Stimulated activated effector memory CD8-positive, alpha-beta T cell treated with anti-CD3 and anti-CD28 coated beads, Interleukin-12 subunit alpha, Interleukin-12 subunit beta, amount 100 ng/mL, for 72 hours (primary cell): ENCODE results near the gene BAZ2B.
A peak's percentile ranks its signal among the peaks of the same experiment; 100 is the strongest.

Experiments used
- ATAC-seq: fragments of 150-1000 bp; cut with Tn5 transposase; 2 replicates; pipeline ENCODE4 v1.10.0; 2021
- DNase-seq, 2 donors: peaks; one replicate each; pipeline ENCODE4 v3.0.0; 2021 to 2022; ENCODE audit warnings: low spot score in 2 of 2
- H3K27ac Mint-ChIP-seq: one replicate; pipeline ENCODE4 v1.8.0; 2022; ENCODE audit warnings: mild to moderate bottlenecking, mixed read lengths
- H3K36me3 Mint-ChIP-seq: one replicate; pipeline ENCODE4 v1.8.0; 2022; ENCODE audit warnings: mild to moderate bottlenecking, mixed read lengths
- H3K4me1 Mint-ChIP-seq: one replicate; pipeline ENCODE4 v1.8.0; 2022; ENCODE audit warnings: mixed read lengths
- H3K4me3 Mint-ChIP-seq: one replicate; pipeline ENCODE4 v1.8.0; 2022; ENCODE audit warnings: mild to moderate bottlenecking, mixed read lengths
- H3K9me3 Mint-ChIP-seq: one replicate; pipeline ENCODE4 v1.8.0; 2022; ENCODE audit warnings: mixed read lengths

The BAZ2B gene

GRCh38 chr2:159608723-159609308 is 7.5 kb downstream of the BAZ2B start:
- no peaks in the 10 kb centered on the region for H3K4me1 Mint-ChIP-seq

GRCh38 chr2:159608108-159608507 is 8.2 kb downstream of the BAZ2B start:
- ATAC-seq (no peak), DNase-seq (no peak)
- Mint-ChIP-seq H3K27ac (no peak overlapping the region), H3K9me3 (no peaks in the 10 kb centered on the region), H3K36me3 (no peaks in the 10 kb centered on the region), H3K4me3 (no peak overlapping the region), H3K4me1 (no peaks in the 10 kb centered on the region)

More at GRCh38 chr2:159608723-159609308, 7.5 kb downstream of the BAZ2B start:
- ATAC-seq (no peak), DNase-seq (no peak)
- Mint-ChIP-seq H3K4me3 (no peak overlapping the region), H3K27ac (no peak overlapping the region), H3K9me3 (no peaks in the 10 kb centered on the region), H3K36me3 (no peaks in the 10 kb centered on the region)

GRCh38 chr2:159606287-159606686 is 10.1 kb downstream of the BAZ2B start:
- Mint-ChIP-seq H3K9me3 (no peaks in the 10 kb centered on the region), H3K4me1 (no peaks in the 10 kb centered on the region), H3K36me3 (no peaks in the 10 kb centered on the region), H3K27ac (no peak overlapping the region), H3K4me3 (no peak overlapping the region)
- no peak for ATAC-seq
- DNase-seq, result no peak

- no peaks in the 10 kb centered on the region for H3K36me3 Mint-ChIP-seq
- H3K4me1 Mint-ChIP-seq, result peaks cover 6% of the 10 kb centered on the region
- DNase-seq, result no peak
- ATAC-seq, result no peak
- H3K9me3 Mint-ChIP-seq, result no peaks in the 10 kb centered on the region
- no peak overlapping the region for H3K27ac Mint-ChIP-seq
- H3K4me3 Mint-ChIP-seq, result no peak overlapping the region
Measured at GRCh38 chr2:159605441-159606178, 10.7 kb downstream of the BAZ2B start.

- no peaks in the 10 kb centered on the region for H3K36me3 Mint-ChIP-seq
- H3K9me3 Mint-ChIP-seq, result no peaks in the 10 kb centered on the region
- H3K4me1 Mint-ChIP-seq, result peaks cover 6% of the 10 kb centered on the region
- DNase-seq (no peak), ATAC-seq (no peak)
- no peak overlapping the region for H3K4me3 Mint-ChIP-seq
- no peak overlapping the region for H3K27ac Mint-ChIP-seq
Measured at GRCh38 chr2:159604159-159604558, 12.2 kb downstream of the BAZ2B start.

GRCh38 chr2:159600752-159601151 is 15.6 kb downstream of the BAZ2B start:
- Mint-ChIP-seq H3K9me3 (no peaks in the 10 kb centered on the region), H3K27ac (no peak overlapping the region), H3K36me3 (no peaks in the 10 kb centered on the region), H3K4me1 (peaks cover 6% of the 10 kb centered on the region), H3K4me3 (no peak overlapping the region)
- peak; percentile 90 for ATAC-seq
- no peak for DNase-seq

- H3K4me3 Mint-ChIP-seq, result no peak overlapping the region
- no peak for ATAC-seq
- H3K9me3 Mint-ChIP-seq, result no peaks in the 10 kb centered on the region
- H3K36me3 Mint-ChIP-seq, result no peaks in the 10 kb centered on the region
- DNase-seq, result no peak
- H3K27ac Mint-ChIP-seq, result no peak overlapping the region
- no peaks in the 10 kb centered on the region for H3K4me1 Mint-ChIP-seq
Measured at GRCh38 chr2:159595410-159596046, 20.8 kb downstream of the BAZ2B start.

GRCh38 chr2:159592441-159592840 is 23.9 kb downstream of the BAZ2B start:
- Mint-ChIP-seq H3K4me3 (no peak overlapping the region), H3K4me1 (no peaks in the 10 kb centered on the region)

GRCh38 chr2:159591221-159591620 is 25.1 kb downstream of the BAZ2B start:
- no peak for ATAC-seq
- H3K4me1 Mint-ChIP-seq, result no peaks in the 10 kb centered on the region
- no peak for DNase-seq
- H3K27ac Mint-ChIP-seq, result no peak overlapping the region
- no peak overlapping the region for H3K4me3 Mint-ChIP-seq
- no peaks in the 10 kb centered on the region for H3K9me3 Mint-ChIP-seq
- H3K36me3 Mint-ChIP-seq, result no peaks in the 10 kb centered on the region

More at GRCh38 chr2:159592441-159592840, 23.9 kb downstream of the BAZ2B start:
- Mint-ChIP-seq H3K9me3 (no peaks in the 10 kb centered on the region), H3K36me3 (no peaks in the 10 kb centered on the region), H3K27ac (no peak overlapping the region)
- DNase-seq (no peak), ATAC-seq (no peak)

- Mint-ChIP-seq H3K4me3 (no peak overlapping the region), H3K9me3 (no peaks in the 10 kb centered on the region), H3K27ac (no peak overlapping the region), H3K36me3 (no peaks in the 10 kb centered on the region), H3K4me1 (no peaks in the 10 kb centered on the region)
- no peak for ATAC-seq
- no peak for DNase-seq
Measured at GRCh38 chr2:159589286-159589685, 27.1 kb downstream of the BAZ2B start.

GRCh38 chr2:159586034-159586433 is 30.3 kb downstream of the BAZ2B start:
- DNase-seq, result no peak
- ATAC-seq, result no peak
- no peaks in the 10 kb centered on the region for H3K4me1 Mint-ChIP-seq
- H3K27ac Mint-ChIP-seq, result no peak overlapping the region
- no peaks in the 10 kb centered on the region for H3K36me3 Mint-ChIP-seq
- no peak overlapping the region for H3K4me3 Mint-ChIP-seq
- H3K9me3 Mint-ChIP-seq, result no peaks in the 10 kb centered on the region

GRCh38 chr2:159585622-159586021 is 30.7 kb downstream of the BAZ2B start:
- Mint-ChIP-seq H3K9me3 (no peaks in the 10 kb centered on the region), H3K27ac (no peak overlapping the region), H3K36me3 (no peaks in the 10 kb centered on the region), H3K4me3 (no peak overlapping the region), H3K4me1 (no peaks in the 10 kb centered on the region)
- DNase-seq (no peak), ATAC-seq (no peak)

GRCh38 chr2:159584796-159585195 is 31.6 kb downstream of the BAZ2B start:
- ATAC-seq (no peak), DNase-seq (no peak)
- no peaks in the 10 kb centered on the region for H3K4me1 Mint-ChIP-seq
- no peak overlapping the region for H3K4me3 Mint-ChIP-seq
- no peaks in the 10 kb centered on the region for H3K36me3 Mint-ChIP-seq
- no peak overlapping the region for H3K27ac Mint-ChIP-seq
- H3K9me3 Mint-ChIP-seq, result no peaks in the 10 kb centered on the region

GRCh38 chr2:159573846-159574606 is 42.3 kb downstream of the BAZ2B start:
- Mint-ChIP-seq H3K4me1 (no peaks in the 10 kb centered on the region), H3K9me3 (no peaks in the 10 kb centered on the region), H3K4me3 (no peak overlapping the region), H3K36me3 (no peaks in the 10 kb centered on the region), H3K27ac (no peak overlapping the region)
- DNase-seq (no peak), ATAC-seq (no peak)

- Mint-ChIP-seq H3K9me3 (no peaks in the 10 kb centered on the region), H3K27ac (no peak overlapping the region), H3K36me3 (no peaks in the 10 kb centered on the region), H3K4me3 (no peak overlapping the region), H3K4me1 (no peaks in the 10 kb centered on the region)
- DNase-seq (no peak), ATAC-seq (no peak)
Measured at GRCh38 chr2:159573294-159573693, 43.1 kb downstream of the BAZ2B start.
